Stimulated activated CD4-positive, alpha-beta T cell treated with anti-CD3 and anti-CD28 coated beads, Interleukin-15, amount 100 ng/mL, for 24 hours (primary cell): Measurements from ENCODE around the gene DYNLRB1.

ENCODE experiments used
- DNase-seq: peaks from one replicate; pipeline ENCODE4 v3.0.0-alpha.2; 2020

Gene DYNLRB1

DNA sequence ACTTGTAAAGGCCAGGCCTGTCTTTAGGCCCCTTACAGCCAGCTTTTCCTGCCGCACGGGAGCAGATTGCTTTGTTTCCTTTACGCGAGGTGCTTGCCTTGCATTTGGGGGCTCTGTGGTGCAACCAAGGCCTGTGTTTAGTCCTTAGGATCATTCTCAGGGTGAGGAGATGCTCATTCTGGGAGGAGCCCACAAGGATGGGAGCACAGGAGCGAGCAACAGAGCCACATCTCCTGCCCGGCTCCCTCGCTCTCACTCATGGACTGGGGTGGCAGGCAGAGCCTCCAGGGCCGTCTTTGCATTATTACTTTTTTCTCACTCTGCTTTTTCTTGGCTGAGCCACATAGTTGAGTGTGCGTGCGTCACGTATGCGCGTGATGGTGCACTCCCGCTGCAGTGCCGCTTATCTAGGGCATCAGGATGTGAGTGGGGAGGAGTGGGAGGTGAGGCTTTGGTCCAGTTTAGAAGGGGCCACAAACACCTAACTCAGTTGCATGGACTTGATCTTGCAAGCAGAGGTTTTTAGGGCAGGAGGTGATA, 19.1 kb downstream of the DYNLRB1 start:
- no peak for DNase-seq

DNA sequence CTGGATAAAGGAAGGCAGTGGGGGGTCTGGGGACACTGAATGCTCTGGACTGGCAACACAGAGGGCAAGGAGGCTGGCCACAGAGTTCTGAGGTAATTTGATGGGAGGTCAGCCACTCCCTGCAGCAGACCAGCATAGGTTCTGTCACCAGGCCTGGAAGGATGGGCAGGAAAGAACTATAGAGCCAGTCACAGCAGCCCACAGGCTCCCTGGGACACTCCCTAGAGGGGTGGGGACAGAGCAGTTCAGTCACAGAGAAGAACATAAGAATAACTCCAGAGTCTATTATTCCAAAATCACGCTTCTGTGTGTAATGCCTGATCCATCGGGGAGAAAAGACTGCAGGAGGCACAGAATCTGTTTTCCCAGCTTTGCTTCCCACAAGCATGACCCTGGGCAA, 19.6 kb downstream of the DYNLRB1 start:
- no peak for DNase-seq

DNA sequence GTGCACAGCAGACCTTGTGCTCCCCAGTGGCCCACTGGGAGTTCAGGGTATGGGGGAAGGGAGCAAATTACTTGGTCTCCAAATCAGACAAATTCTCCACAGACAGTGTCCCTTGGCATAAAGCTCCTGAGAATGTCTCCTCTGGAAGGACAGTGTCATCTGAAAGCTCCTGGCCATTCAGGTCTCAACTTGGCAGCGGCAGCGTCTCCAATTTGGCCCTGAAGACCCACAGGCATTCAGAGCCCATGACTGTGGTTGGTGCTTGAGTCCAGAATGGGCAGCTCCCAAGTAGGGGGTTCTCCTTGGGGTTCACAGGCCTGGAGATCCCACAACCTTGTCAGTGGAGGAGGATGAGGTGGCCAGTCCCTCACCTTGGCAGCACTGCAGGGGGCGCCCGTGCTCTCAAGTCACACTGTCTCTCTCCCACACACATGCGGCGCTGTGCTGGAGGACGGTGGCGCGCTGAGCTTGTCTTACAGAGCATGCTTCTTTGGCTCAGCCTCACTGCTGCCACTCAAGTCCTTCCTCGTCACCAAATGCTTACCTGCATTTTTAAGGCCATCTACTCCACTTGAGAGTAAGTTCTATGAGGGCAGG, 20.7 kb downstream of the DYNLRB1 start:
- DNase-seq = peak; percentile 71

DNA sequence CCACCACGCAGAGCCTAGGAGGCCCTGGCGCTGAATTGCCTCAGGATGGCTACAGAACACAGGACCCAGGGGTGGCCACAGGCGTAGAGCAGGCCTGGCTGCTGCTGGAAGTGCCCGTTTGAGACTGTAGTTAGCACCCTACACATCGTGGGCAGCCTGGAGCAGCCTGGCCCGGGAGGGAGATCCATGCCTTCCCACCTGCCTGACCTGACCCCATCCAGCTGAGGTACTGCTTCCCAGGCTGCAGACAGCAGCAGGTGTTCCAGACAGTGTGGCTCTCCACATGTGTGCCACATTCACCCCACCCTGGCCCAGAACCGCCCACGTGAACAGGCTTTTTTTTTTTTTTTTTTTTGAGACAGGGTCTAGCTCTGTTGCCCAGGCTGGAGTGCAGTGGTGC, 21.4 kb downstream of the DYNLRB1 start:
- DNase-seq = no peak

DNA sequence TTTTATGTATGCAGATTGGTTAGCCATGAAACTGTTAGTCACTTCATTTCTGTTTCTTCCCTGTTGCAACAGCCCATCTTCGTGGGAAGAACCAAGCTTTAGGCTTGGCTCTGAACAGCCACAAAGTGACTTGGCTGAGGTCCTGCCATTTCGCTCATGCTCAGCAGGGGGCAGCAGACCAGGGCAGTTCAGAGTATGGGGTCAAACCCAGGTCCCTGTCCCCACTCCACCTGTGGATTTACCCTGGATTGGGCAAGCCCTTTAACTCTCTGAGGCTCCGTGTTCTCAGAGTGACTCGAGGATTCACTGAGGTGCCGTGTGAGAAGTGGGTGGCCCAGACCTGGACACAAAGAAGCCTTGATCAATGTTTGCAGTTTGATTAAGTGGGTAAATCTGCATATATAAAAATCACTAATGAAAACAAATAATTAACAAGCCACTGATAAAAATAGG, 22.5 kb downstream of the DYNLRB1 start:
- DNase-seq = peak; percentile 71

DNA sequence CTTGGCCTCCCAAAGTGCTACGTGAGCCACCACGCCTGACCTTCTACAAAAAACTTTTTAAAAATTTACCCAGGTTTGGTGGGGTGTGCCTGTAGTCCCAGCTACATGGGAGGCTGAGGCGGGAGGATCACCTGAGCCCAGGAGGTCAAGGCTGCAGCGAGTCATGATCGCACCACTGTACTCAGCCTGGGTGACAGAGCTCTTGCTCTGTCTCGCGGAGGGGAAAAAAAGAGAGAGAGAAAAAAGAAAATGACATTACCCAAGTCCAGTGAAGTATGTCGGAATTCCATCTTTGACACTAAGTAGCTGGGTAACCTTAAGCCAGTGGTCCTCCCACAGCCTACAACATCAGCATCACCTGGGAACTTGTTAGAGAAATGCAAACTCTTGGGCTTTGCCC, 23.5 kb downstream of the DYNLRB1 start:
- DNase-seq = no peak

DNA sequence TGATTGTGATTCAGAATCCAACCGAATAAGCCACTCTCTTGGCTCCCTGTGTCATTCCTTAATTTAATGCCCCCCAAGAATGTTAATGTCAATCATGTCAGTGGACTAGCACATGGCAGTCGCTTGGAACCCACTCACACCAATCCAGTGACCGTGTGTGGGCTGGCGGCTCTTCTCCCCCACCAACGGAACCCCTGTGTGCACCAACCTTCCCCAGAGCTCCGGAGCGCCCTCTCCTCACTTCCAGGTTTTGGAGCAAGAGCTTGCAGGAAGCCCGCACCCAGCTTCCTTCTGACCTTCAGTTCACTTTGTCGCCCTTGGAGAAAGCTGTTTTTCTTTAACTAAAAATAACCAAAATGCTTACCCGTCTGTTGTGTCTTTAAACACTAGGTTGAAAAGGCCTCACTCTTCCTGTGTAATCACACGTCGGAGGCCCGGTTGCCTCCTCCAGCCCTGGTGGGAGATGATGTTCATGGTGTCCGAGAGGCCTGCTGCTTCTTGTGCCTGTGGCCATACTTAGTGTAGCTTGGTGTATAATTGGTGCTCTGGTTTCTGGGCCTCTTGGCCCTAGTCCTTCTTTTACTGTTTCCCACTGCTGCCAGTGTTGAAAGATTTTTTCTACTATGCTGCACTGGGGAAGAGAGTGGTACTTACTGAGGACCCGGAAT, 24.5 kb downstream of the DYNLRB1 start:
- no peak for DNase-seq

DNA sequence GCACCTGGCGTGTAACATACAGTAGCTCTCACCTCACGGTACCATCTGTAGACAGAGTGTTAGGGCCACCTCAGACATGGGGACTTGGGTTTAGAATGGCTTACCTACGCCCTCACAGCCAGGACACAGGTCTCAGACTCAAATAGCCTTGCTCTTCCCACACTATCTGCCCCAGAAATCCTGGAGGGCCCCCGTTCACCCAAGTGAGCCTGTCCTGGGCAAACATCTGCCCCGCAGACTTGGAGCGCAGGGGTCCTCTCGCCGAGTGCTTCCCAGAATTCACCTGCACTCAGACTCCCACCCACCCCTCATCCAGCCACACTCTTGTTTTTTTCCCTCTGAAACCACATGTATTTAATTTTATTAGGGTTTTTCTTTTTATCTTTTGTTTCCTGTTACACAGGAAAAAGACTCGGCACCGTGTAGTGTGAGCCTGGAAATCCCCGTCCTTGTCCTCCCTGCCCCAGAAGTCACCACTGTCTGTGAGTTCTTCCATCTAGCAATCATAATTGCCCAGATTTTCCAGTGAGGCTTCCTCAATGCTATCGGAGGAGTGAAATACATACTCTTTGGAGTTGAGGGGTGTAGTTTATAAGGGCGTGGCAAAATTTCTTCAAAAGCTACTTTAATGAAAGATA, 25.2 kb downstream of the DYNLRB1 start:
- DNase-seq = peak; percentile 32

DNA sequence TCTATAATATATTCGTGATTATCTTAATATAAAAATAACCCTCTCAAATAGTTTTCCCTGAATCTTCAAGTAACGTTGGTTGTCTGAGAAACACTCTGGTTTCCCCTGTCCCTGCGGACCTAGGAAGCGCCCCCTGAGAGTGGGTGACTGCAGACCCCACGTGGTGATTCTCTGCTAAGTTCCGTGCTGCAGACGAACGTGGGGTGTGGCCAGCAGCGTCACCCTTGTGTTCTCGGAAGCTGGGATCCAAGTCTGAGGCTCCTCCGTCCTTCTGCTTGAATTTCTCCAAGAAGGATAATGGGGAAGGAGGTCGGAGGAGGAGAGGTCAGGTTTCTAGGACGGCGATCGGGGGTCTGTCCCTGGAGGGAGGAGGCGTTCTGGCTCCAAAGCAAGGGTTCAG, 25.7 kb downstream of the DYNLRB1 start:
- DNase-seq = no peak

DNA sequence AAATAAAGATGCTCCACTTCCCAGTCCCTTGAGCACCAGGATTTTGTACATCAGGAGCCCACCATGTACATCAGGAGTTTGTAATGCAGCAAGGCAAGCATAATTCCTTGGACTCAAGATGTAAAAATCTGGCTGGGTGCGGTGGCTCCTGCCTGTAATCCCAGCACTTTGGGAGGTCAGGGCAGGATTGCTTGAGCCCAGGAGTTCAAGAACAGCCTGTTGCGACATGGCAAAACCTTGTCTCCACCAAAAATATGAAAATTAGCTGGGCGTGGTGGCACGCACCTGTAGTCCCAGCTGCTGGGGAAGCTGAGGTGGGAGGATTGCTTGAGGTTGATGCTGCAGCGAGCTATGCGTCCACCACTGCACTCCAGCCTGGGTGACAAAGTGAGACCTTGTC, 26.2 kb downstream of the DYNLRB1 start:
- DNase-seq = no peak

DNA sequence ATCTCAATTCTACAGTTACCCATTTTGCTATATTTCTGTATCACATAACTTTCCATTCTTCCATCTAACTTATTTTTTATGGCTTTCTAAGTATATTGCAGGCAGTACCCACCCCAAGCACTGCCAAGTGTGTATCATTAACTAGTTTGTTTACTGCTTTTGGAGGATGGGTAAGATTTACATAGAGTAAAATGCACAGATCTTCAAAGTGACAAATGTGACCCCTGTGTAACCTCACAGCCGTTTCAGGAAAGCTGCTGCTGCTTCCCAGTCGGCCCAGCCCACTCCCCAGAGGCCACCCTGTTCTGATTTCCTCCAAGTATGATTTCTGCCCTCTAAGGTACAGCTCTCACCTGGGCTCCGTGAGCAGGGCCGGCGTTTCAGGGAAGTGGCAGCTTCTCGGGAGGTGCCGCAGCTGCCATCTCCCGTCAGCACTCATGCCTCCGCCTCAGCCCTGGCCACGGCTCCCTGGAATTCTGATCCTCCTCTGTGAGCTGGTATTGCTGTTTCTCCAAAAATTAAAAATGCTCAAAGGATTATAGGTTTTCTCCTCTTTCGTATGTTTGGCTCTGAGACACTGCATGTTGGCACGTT, 27.3 kb downstream of the DYNLRB1 start:
- no peak for DNase-seq

DNA sequence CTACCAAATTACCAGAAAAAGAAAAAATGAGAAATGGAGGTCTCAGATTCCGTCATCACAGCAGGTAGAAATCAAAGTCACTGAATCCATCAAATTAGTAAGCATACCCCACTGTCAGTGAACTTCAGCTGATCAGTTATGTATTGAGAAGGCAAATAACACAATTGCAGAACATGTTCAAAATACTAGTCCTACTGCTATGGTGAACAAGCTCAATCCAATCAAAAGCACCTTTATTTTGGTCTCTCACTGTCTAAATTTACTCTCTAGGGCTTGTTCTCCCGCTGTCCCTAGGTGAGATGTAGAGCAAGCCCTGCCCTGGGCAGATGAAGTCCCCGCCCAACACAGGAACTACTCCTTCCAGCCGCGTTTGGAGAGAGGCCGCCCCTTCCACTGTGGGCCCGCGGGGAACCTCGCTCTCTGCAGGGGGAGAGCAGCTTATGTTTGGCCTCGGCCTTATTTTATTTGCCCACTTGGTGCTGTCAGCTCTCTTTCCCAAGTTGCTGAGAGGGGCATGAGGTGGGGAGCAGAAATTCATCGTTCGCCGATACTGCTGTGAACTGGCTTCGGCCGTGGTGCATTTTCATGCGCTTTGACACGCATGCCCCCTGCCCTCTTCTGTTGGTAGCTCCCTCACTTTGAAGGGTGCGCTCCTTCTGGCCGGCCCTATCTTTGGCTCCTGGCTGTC, 28.0 kb downstream of the DYNLRB1 start:
- peak; percentile 41 for DNase-seq

DNA sequence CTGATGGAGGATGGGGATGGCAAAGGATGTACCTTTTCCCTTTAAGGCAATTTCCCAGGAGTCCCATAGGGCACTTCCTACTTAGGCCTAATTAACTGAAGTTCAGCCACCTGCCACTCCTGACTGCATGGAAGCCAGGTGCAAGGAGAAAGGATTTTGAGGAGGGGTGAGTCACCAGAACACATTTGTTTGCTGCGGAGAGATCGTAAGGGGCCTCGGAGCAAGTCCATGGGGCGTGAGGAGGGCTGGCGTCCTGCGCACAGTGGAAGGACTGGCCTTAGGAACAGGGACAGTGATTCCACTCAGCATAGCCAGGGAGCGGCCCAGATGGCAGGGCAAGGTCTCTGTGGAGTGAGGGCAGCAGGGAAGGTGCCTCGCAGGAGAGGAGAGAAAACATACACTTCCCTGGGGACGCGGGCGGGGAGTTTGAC, 30.5 kb downstream of the DYNLRB1 start:
- no peak for DNase-seq

DNA sequence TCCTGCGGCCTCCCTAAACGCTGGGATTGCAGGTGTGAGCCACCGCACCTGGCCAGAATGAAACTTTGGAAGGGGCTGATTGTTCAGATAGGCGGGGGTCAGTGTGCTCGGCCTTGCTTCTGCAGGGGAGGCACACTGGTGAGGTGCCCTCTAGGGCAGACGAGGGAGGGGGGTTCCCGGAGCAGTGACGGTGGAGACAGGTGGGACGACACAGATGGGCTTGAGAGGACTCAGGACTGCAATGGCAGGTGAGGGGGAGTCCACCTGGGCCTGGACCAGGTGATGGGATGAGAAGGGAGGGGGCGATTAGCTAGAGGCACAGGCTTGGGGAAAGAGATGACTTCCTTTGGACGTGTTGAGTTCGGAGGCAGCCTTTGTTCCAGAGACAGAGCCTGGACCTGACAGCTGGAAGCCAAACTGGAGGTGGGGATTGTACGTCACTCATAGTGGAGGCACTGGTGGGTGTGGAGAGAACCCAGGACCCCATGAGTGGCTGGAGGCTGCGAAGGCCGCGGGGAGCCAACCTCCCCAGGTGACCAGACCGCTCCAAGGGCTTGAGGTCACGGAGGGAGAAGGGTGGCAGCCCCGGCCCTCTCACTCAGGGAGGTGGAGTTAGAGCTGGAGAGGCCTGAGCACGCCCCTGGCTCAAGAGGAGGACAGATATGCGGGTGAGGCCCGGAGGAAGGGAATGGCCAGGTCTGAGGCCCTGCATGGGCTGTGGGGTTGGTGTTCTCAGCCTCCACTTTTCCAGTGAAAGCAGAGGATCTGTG, 31.8 kb downstream of the DYNLRB1 start:
- DNase-seq = no peak

DNA sequence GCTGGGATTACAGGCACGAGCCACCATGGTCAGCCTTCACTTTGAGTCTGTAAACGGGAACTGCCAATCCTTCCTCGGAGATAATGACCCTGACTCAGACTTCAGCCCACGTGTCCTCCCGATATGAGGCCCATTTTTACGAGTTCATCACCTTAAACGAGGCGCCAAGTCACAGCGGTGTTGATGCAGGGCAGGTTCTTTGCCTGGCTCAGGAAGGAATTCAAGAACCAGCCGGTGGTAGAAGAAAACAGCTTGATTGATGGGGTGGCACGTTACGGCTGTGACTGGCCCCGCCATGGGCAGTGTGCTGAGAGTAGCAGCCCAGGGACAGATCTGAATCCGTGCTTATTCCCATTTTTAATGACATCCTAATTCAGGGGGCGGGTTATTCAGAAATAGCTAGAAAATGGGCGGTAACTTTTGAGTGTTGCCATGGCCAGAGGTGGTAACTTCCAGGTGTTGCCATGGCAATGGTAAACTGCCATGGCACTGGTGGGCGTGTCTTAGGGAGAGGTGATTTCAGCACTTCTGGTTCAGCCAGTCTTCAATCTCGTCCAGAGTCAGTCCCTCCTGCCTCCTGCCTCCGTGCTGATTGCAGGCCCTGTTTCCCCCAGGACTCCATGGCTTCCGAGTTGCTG, 33.2 kb downstream of the DYNLRB1 start:
- DNase-seq = no peak

DNA sequence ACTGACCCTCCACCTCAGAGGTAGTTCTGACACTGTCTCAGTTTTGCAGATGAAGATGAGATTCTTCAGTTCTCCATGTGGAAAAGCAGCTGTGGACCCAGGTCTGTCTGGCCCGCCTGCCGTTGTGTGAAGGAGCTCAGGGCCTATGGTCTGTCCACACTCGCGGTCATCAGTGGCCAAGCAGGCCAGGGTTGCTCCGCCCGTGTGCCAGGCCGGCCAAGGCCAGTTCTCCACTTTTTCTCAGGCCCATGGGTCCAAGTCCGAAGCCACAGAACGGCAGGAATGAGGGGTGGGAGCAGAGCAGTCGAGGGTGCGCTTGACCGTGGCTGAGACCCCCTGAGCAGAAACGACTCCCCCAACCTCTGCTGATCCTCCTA, 33.7 kb downstream of the DYNLRB1 start:
- DNase-seq = no peak

DNA sequence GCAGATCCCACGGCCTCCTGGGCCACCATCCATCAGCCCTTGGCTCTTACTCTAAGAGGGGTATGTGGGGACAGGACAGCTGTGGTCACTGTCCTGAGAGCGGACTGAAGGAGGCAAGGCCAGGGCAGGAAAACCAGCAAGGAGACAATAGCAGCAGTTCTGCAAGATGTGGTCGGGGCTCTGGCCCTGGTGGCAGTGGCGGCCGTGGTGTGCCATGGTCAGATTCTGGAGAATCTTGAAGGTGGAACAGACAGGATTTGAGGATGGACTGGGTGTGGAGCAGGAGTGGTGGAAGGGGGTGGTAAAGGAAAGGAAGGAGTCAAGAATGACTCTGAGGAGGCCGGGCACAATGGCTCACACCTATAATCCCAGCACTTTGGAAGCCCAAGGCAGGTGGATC, 36.3 kb downstream of the DYNLRB1 start:
- DNase-seq = no peak

DNA sequence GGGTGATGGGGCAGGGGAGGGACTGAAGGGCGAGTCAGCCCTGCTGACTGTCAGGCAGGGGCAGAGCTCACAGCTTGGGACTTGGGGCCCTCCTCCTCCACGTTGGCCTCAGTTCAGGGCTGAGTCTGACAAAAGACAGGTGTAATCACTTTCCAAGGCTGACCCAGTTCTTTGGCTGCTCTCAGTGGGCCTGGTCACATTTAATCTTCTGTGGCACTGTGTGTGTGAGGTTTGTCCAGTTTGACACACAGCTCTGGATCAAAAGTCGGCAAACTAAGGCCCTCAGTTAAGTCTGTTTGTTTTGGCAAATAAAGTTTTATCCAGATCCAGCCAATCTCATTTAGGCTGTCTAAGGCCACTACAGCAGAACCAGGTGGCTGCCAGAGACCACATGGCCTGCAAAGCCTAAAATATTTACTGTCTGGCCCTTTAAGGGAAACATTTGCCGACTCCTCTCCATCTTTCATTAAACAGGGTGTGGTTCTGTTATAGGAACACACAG, 37.2 kb downstream of the DYNLRB1 start:
- no peak for DNase-seq

DNA sequence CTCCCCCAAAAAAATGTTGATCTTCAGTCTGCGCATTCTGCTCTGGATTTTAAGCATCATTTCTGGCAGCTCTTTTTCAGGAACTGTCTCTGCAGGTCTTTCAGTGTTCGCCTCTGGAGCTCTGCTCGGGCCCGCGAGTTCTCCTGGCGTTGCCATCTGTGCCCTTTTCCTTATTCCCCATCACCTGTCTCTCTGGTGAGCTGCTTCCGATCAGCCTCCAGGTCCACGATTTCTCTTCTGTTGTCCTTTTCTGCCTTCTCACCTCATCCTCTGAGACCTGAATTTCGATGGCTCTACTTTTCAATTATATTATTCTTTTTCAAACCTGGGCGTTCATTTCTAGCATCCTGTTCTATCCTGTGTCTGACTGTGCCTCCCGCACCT, 41.7 kb downstream of the DYNLRB1 start:
- DNase-seq = no peak

DNA sequence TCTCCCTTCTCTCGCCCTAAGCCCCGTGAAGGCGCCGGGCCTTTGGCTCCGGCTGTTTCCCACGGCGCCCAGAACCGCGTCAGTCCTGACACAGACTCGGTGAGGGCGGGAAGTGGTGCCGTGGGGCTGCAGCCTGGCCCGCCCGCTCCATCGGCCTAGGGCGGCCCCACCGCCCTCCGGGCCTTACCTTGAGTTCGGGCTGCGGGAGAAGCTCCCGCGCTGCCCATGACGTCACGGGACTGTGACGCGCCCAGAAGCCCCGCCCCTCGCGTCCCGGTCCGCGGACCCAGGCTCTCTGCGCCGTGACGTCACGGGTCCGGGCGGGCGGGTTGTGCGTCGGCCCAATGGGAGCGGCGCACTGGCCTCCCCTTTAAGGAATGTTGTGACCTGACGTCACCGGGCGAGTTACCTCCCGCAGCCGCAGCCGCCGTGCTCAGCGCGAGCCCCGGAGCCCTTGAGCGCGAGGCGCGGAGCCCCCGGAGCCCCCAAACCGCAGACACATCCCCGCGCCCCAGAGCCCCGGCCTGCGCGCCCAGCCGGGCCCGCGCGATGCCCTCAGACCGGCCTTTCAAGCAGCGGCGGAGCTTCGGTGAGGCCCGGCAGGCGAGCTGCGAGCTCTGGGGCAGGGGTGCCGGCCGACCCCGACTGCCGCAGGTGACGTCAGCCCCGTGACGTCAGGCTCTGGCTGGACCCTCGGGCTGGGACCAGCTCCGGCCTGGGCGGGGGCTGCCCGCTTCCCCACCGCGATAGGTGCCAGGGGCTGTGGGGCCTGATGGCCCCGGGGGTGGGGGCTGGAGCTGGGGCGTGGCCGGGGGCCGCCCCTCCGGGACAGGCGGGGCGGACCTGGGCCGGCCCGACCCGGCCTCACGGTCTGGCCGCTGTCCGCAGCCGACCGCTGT, 42.3 kb downstream of the DYNLRB1 start, which contains the start of gene MAP1LC3A:
Gene MAP1LC3A (plus strand): TSS at position 399 of the 899 bp plus-strand sequence. CDS start 151 bp downstream, at position 550.
- peak; percentile 92 for DNase-seq
